AG08396 (cell line): Measurements from ENCODE around the gene ATP8B3.

Source experiments
- DNase-seq: peaks from one replicate; pipeline ENCODE4 v3.0.0; 2012; ENCODE audit warnings: low spot score, mixed read lengths

The ATP8B3 gene

GRCh38 chr19:1851654-1852580 lies 39.8 kb upstream of the ATP8B3 start:
- DNase-seq = no peak

GRCh38 chr19:1850809-1851653 lies 39.0 kb upstream of the ATP8B3 start:
- no peak for DNase-seq

GRCh38 chr19:1849886-1850398 lies 37.9 kb upstream of the ATP8B3 start:
- no peak for DNase-seq

GRCh38 chr19:1849132-1849474 lies 37.0 kb upstream of the ATP8B3 start:
- DNase-seq = no peak

DNA sequence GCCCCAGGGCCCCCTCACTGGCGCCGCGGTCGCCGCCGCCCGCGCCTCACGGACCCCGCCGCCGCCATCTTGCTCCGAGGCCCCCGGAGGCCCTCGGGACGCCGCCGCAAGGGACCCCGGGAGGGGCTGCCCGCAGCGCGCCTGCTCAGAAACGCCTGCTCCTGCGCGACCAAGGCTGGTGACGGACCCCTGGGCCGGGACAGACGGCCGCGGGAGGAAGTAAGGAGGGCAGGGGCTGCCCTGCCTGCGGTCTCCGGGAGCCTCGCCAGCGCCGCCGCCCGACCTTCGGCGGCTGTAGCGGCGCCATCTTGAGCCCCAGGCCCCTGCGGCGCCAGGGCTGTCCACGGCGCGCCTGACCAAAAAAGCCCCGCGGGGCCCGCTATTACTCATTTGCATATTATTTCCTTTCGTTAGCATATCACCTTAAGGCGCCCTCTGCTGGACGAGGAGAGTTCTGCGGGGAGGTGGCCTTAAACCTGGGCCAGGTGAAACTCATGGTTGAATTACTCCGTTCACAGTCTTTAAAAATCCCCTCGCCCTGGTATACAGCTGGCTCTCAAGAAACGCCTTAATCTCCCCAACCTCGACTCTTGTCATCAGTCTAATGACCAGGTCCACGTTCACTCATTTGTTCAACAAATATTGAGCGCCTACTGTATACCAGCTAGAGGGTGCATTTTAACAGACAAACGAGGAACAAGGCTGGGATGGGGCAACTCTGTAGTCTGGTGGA lies 36.5 kb upstream of the ATP8B3 start, which contains the start of gene REXO1:
REXO1 (minus strand) TSS at position 85 of the 733 bp plus-strand sequence. CDS start 125 bp downstream, outside the sequence.
- DNase-seq = peak; percentile 95

GRCh38 chr19:1847684-1848398 lies 35.8 kb upstream of the ATP8B3 start:
- DNase-seq = peak; percentile 78

- no peak for DNase-seq
Measured at GRCh38 chr19:1847348-1847683, 35.2 kb upstream of the ATP8B3 start.

DNA sequence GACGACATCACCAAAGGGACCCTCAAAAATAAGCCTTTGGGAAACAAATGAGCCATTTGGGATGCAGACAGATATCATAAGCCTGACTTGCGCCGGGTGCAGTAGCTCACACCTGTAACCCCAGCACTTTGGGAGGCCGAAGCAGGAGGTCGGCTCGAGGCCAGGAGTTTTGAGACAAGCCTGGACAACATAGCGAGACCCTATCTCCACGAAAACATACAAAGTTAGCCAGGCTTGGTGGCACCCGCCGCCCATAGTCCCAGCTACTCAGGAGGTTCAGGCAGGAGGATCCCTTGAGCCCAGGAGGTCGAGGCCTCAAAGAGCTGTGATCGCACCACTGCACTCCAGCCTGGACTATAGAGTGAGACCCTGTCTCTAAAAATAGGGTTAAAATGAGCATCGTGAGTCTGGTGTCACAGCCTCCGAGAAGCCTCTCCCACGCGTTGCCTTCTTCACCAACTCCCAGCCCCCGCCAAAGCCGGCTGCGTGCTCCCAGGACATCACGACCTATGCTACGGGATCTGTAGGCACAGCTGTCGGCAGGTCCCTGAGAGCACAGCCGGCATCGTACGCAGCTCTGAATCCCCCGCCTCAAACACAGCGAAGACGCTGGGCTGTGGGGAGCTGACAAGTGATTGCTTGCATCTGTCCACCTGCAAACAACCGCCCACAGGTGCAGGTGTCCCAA lies 34.6 kb upstream of the ATP8B3 start:
- DNase-seq = no peak

GRCh38 chr19:1845642-1846041 lies 33.6 kb upstream of the ATP8B3 start:
- no peak for DNase-seq

GRCh38 chr19:1845125-1845515 lies 33.0 kb upstream of the ATP8B3 start:
- DNase-seq = no peak

GRCh38 chr19:1844513-1845124 lies 32.5 kb upstream of the ATP8B3 start:
- no peak for DNase-seq

GRCh38 chr19:1843646-1844394 lies 31.7 kb upstream of the ATP8B3 start:
- DNase-seq = no peak

DNA sequence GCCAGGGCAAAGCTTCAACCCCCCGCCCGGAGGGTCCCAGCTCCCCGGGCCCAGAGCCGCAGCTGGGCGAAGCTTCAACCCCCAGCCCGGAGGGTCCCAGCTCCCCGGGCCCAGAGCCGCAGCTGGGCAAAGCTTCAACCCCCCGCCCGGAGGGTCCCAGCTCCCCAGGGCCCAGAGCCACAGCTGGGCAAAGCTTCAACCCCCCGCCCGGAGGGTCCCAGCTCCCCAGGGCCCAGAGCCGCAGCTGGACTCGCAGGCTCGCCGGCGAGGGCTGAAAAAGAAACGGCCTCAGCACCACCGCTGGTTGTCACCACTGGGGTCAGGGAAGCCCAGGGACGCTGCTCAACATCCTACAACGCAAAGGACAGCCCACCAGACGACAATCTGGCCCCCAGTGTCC lies 31.0 kb upstream of the ATP8B3 start:
- DNase-seq = no peak

DNA sequence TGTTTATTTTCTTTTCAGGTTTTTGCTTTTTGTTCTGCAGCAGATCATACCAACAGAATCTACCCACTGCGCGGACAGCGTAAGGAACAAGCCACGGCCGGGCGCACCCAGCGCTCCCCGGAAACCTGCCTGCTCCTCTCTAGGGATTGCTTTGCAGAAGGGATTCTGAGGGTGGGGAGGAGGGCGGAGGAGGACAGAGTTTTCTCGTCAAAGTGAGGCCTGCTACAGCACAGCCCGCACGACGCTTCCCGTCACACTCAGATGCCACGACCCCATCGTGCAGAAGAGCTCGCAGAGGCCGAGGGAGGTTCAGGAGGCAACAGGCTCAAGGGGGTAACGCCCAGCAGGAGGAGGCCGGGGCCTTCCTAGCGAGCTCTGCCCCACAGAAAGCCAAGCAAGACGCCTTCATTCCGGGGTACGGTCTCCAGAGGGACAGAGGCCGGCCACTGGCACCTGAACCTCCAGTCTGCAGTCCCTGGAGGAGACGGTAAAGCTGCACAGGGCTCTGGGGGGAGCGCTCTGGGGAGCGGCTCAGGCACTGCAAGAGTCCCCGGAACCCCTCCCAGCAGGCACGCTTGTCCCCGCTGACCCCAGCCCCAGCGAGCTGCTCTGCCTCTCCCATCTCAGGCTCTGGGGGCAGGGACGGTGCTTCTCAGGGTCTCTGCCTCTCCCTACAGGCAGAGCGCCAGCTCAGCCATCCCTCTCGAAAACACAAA lies 29.3 kb upstream of the ATP8B3 start:
- DNase-seq = no peak

DNA sequence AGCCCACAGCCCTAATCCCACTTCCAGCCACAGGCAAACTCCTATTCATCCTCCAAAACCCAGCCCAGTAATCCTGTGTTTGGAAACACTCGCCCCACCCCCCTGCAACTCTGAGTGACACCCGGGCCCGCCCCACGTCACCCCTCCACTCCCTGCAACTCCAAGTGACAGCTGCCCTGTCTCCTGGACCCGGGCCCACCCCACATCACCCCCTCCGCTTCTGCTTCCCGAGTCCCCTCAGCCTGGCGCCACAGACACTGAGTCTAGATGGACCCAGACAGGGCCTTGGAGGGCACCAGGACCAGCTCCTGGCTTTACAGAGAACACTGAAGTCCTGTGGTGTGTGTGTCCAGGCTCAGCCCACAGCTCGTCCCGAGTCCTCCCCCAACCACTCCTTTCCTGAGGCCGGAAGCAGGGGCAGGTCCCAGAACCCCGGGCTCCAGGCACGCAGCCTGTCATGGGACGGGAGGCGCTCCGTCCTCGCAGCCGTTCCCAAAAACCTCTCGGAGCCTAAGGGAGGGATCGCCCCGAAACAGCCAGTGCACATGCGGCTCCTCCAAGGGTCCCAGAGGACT lies 28.6 kb upstream of the ATP8B3 start:
- no peak for DNase-seq

GRCh38 chr19:1839658-1840540 lies 27.8 kb upstream of the ATP8B3 start:
- DNase-seq = no peak

DNA sequence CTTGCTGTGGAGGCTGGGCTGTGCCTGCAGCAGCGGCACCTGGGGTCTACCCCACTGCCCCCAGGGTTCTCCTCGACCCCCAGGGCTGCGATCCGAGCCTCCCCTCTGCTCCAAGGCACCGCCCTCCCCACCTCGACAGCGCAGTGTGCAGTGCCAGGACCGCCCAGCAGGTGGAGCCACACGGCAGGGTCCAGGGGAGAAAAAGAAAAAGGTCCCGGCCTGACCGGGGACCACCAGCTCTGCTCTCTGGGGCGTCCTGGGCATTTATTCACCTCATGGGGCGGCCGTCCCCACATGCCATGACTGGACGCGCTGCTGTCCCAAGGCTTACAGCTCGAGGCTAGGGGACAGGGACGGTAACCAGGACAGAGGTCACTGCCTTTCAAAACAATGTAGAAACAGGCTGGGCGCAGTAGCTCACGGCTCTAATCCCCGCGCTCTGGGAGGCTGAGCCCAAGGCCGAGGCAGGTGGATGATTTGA lies 25.6 kb upstream of the ATP8B3 start:
- DNase-seq = peak; percentile 87

GRCh38 chr19:1837222-1837565 lies 25.1 kb upstream of the ATP8B3 start:
- no peak for DNase-seq
